Peyer's patch (tissue), 4 donors: ENCODE measurements around the gene RXRA.

Experiments used
- CTCF ChIP-seq, 6 experiments: fragments of 450-650 bp in 4 of 6; fragments of 200-600 bp in 2 of 6; sonication (generic) in 1 of 6; IDR thresholded peaks; one replicate each; pipeline ENCODE4 v1.5.1; 2017 to 2019; ENCODE audit warnings: antibody characterized with exemption in 6 of 6, mild to moderate bottlenecking in 3 of 6, moderate library complexity in 1 of 6
- POLR2A ChIP-seq, 2 donors: fragments of 450-650 bp; IDR thresholded peaks; one replicate each; pipeline ENCODE4 v1.5.1; 2017; ENCODE audit warnings: antibody characterized with exemption in 2 of 2, mild to moderate bottlenecking in 2 of 2, moderate library complexity in 2 of 2

- TF ChIP-seq CTCF (IDR thresholded peaks at IDR 0.05) (no peak), POLR2A (IDR thresholded peaks at IDR 0.05) (no peak)
Measured at GRCh38 chr9:134437403-134438194, 111.3 kb downstream of the RXRA start.
